Erythroblast (primary cell): Measurements from ENCODE around the gene HSD11B2.

Experiments used
- DNase-seq, 2 experiments: peaks; one replicate each; lab custom pipeline; 2025; lab: John Stamatoyannopoulos, UW
- GATA1 ChIP-seq: IDR thresholded peaks from 2 replicates; pipeline ENCODE4 v1.6.1; 2011; ENCODE audit warnings: low read depth, mild to moderate bottlenecking, control low read depth, low read length, moderate library complexity
- POLR2A ChIP-seq: IDR thresholded peaks from 2 replicates; pipeline ENCODE4 v1.6.1; 2011; ENCODE audit warnings: mild to moderate bottlenecking, low read length

The HSD11B2 gene

DNA sequence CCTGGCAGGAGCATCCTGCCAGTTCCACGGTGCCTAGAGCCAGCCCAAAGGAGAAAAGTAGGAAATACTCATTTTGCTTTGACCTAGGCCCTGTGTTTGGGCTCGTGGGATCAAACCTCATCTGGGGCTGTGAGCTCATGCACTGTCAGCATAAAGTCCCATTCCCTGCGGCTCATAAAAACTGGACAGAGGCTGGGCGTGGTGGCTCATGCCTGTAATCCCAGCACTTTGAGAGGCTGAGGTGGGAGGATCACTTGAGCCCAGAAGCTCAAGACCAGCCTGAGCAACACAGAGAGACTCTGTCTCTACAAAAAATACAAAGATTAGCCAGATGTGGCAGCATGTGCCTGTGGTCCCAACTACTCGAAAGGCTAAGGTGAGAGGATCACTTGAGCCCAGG lies 32.1 kb downstream of the HSD11B2 start:
- DNase-seq = no peak
- TF ChIP-seq GATA1 = no peak
- no peak for TF ChIP-seq POLR2A

DNA sequence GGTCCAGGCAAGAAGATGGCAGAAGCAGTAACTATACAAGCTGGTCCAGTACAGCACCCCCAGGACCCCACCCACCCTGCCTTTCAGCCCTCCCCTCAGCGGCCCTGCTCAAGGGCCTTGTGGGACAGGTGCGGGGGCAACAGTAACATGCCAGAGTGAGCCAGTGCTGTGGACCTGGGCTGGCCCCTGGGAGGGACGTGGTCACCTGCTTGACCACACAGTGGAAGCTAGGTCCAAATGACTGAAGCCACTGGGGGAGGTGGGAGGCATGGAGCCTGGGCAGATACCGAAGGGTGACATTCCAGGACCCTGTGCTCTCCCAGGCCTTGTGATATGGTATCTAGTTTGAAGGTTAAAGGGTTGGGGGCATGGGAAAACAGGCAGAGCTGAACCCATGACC lies 32.8 kb downstream of the HSD11B2 start:
- DNase-seq = no peak

DNA sequence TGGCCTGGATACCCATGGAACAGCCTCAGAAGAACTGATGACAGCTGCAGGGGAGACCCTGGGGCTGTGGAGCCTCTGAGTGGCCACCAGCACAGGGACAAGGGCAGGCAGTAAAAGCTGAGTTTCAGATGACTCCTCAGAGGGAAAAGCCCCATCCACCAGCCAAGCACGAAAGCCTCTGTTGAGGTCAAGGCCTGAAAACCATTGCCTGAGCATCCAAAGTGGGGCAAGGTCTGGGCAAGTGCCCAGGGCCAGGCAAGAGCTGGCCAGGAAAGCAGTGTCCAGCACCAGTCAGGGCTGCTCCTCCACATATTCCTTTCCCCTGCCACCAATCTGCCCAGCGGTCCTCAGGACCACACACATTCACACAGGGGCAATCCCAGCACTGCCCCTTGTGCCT lies 33.6 kb downstream of the HSD11B2 start:
- TF ChIP-seq GATA1 = no peak
- DNase-seq = no peak

More for the DNA sequence above, 32.8 kb downstream of the HSD11B2 start:
- TF ChIP-seq GATA1 (no peak), POLR2A (no peak)

DNA sequence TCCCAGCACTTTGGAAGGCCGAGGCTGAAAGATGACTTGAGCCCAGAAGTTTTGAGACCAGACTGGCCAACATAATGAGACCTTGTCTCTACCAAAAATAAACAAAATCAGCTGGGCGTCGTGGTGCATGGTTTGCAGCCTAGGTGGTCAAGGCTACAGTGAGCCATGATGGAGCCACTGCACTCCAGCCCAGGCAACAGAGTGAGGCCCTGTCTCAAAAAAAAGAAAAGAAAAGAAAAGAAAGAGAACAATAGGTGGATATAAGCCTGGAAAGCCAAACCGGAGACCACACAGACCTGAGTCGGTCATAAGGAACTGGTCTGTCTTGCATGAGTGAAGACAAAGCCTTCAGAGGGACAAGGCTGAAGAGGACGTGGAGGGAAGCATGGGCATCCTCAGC lies 35.7 kb downstream of the HSD11B2 start:
- DNase-seq = no peak
- TF ChIP-seq POLR2A (no peak), GATA1 (no peak)

DNA sequence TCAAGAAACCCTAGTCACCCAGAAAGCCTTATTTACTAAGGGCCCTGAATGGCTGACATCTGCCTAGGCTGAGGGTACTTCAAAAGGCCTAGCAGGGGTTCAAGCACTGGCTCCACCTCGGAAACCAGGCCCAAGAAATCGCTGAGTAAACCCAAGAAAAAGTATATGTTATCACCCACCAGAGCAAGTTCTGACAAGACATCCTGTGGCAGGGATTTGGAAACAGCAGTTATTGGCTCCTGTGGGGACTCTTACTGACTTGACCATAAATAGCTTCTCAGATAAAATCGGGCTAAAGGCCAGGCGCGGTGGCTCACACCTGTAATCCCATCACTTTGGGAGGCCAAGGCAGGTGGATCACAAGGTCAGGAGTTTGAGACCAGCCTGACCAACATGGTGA lies 37.8 kb downstream of the HSD11B2 start:
- no peak for TF ChIP-seq POLR2A
- no peak for TF ChIP-seq GATA1
- no peak for DNase-seq

DNA sequence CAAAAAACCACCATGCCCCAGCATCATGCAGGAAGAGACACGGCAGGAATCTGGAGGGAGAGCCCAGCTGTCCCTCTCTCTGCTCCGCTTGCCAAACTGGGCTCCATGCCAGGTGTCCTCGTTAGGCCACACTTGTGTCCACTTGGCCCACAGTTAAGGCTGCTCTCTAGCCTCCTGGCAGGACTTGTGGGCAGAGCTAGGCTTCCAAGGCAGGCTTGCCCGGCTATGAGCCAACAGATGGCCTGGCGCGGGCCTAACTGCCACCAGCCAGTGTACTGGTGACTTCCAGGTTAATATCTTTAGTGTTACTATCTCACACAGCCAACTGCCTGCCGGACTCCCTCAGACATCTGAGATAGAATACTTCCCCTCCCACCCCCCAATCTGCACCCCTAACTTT lies 39.4 kb downstream of the HSD11B2 start:
- peak; percentile 55 to 84 for DNase-seq
- no peak for TF ChIP-seq POLR2A
- TF ChIP-seq GATA1 = no peak

DNA sequence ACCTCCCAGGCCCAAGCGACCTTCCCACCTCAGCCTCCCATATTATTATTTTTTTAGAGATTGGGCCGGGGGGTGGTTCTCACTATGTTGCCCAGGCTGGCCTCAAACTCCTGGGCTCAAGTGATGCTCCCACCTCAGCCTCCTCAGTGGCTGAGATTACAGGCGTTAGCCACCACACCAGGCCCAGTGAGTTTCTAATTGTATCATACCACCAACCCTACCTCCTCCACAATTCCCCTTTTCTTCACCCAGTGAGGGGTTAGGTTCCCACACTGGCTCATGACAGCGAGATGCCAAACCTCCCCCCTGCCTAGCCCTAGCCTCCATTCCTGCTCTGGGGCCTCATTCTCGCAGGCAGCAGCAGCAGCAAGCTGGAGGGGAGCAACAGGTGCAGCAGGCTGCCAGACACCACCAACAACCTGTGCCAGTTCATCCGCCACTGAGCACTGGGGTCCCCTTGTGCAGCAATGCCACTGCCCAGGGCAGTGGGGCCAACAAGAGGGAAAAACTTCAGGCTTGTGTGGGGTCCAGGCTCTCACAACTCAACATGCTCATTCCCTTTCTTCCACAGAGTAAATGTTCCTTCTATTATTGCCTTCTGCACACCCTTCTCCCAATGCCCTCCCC lies 41.0 kb downstream of the HSD11B2 start:
- no peak for DNase-seq
- no peak for TF ChIP-seq GATA1
- no peak for TF ChIP-seq POLR2A

DNA sequence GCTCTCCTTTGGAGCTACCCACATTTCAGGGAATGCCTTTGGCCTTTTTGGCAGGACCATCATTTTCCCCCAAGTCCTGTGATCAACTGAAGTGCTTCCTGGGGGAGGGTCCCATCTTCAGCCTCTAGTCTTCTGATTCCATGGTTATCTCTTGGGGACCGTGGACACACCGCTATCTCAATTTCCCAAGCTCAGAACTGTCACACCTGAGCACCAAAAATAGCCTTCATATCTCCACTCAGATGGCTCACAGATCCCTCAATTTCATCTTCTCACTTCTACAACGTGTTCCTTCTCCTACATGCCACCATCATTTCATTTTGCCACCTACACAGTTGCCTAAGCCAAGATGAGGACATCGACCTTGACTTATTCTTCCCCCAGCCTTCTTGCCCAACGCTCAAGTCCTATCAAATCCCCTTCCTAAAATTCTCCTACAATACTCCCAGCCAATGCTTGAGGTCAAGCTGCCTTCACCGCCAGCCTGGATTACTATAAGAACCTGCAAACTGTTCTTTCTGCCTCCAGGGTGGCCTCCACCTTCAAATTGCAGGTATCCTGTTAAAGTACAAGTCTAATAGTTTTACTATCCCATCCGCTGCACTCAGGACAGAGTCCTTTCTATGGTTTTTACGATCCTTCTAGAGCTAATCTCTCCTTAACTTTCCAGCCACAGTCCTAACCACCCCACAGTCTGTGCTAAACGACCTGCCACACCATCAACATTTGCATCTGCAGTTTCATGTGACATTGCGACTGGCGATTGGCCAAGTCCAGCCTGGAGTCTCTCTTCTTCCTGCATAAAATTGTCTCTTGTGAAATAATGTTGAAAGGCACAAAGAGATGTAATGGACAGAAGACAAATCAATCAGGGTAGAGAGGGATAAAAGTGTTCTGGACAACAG lies 43.9 kb downstream of the HSD11B2 start:
- peak; percentile 48 to 55 for DNase-seq
- TF ChIP-seq GATA1 (no peak), POLR2A (no peak)

DNA sequence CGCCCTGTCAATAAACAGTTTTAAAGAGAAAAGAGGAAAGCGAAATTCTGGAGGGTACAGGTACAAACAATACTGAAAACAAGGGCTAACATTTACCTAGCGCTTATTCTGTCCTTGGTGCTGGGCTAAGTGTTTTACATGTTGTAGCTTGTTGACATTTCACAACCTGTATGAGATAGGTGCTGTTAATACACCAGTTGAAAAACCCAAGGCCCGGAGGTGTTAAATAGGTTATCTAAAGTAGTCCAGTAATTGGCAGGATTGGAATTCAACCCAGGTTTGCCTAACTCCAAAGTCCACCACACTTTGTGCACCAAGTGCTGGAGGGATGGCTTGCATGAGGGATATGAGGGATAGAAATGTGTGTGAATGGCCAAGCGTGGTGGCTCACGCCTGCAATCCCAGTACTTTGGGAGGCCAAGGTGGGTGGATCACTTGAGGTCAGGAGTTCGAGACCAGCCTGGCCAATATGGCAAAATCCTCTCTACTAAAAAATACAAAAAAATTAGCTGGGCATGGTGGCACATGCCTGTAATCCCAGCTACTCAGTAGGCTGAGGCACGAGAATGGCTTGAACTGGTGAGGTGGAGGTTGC lies 47.1 kb downstream of the HSD11B2 start:
- no peak for TF ChIP-seq POLR2A
- TF ChIP-seq GATA1 = no peak
- DNase-seq = no peak

DNA sequence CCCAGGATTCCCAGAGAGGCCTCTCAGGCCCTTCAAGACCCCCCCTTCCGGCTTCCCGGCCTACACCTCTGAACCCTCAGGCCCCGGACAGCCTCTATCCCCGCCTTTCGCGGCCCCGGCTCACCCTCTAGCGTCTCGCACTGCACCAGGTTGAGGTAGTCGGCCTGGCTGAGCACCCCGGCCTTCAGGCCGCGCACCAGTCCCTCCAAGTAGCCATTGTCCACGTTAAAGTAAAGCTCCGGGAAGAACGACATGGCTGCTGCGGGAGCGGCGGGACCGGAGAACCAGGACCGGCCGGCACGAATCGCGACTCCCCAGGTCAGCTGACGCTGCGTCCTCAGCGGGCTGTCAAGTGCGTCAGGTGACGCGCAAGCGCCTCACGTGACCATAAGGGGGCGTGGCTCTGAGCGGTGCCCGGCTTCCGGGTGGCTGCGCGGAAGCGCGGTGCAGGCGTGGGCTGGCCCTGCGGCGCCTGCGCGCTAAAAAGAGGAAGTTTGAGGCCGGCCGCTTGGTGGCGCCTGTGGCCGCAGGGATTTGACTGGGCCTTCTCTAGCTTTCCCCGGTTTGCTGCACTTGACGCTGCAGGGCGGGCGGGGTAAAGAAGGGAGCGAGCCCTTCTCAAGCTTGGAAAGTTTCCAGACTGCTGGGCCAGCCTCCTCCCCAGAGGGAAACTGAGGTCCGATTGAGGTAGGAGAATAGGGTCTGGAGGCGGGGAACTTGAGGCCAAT lies 50.1 kb downstream of the HSD11B2 start, which contains the start of gene ATP6V0D1:
Gene ATP6V0D1 (minus strand): TSS at position 325 of the 728 bp plus-strand sequence. CDS start 71 bp downstream, at position 254.
- peak; percentile 99 to 100 for DNase-seq
- TF ChIP-seq POLR2A (peak; percentile 96), GATA1 (no peak)

DNA sequence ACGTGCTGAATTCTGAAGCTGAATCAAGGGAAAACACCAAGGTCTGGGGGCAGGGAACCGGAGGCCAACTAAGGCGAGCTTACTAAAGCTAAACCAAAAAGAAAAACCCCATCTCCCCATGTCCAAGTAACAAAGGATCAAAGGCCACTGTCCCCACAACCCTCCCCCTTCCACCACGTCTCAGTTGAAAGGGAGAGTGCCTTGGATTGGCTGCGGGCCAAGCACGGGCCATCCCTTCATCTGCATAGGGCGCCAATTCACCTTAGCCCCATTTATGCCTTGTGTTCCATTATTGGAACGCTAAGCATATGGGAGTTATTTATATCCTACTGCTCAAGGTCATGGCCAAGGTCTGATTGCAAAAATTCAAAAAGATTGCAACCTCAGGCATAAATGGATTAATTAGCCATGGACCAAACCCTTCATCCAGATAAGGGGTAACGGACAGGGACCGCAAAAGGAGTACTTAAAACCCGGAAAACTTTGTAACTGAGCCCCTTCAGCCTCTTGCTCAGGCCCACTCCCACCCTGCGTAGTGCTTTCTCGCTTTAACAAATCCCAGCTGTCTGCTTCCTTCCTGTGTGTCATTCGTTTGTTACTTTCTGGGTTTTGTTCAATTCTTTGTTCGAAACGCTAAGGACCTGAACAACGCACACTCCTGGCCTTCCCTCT lies 50.8 kb downstream of the HSD11B2 start:
- DNase-seq = peak; percentile 72 to 79
- TF ChIP-seq POLR2A (no peak), GATA1 (no peak)

DNA sequence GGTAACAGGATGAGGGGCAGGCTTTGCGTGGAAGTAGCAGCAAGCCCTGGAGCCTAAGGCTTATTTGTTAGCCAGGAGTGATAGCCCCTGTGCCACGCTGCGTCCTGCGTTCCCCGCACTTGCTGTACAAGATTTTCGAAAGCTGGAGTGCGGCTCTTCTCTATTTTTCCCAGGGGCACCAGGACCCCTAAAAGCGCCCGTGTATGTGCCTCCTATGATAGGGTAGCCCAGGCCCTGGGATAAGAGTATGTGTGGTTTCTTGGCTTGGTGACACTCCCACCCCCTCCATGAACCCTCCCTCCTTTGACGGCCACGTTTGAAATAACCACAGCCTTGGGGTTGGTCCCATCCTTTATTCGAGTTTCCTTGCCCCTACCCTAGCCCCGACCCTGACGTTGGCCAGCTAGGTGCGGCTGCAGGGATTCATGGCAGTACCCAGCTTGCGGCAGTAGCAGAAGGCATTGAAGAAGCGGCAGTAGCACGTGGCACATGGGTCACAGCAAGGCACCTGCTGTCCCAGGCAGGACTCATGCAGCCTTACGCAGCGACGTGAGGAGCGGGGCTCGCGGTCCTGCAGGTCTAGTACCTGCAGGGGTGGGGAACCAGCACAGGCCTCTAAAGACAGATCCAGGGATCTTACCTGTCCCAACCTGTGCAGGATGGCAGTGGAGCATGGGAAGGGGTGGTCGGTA lies 51.5 kb downstream of the HSD11B2 start:
- TF ChIP-seq POLR2A = no peak
- no peak for TF ChIP-seq GATA1
- DNase-seq = no peak

DNA sequence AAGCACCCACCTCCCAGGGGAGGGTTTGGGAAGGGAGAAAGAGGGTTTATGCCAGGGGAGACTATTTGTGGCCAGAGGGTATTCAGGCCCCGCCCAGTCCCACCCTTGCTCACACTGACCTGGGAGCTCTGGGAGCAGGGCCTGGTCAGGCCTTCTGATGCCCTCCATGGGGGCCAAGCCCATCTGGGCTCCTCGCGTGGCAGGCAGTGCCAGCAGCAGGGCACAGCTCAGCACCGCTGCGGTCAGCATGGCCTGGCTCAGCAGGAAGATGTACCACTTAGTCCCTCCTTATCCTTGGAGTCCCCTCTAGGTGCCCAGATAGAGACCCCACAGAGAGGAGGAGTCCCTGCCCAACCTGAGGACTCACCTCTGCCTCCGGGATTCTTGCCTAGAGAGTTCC lies 52.2 kb downstream of the HSD11B2 start, which contains the start of gene AGRP:
Gene AGRP (minus strand): TSS at position 398 of the 400 bp plus-strand sequence. CDS start 149 bp downstream, at position 249.
- TF ChIP-seq POLR2A (no peak), GATA1 (no peak)
- DNase-seq = no peak
